Measurements from ENCODE around the gene TNK1.
"Not testable (repeated sequence)": the region's sequence is repeated elsewhere in the genome, so short reads cannot be mapped to it uniquely, and the experiment has no call there.

TNK1 gene

DNA sequence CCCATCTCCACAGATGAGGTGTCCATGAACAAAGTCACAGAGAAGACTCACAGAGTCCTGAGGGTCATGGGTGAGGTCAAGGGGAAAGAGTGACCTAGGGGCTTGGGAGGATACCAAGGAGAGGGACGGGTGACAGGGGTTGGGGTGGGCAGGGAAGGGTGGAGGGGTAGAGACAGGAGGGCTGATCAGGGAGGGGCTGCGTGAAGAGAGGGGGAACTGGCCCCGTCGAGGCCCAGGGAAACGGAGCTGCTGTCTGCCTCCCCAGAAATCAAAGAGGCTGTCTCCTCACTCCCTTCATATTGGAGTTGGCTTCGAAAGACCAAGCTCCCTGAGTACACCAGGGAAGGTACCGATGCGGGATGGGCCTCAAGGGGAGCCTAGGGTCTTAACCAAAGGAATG is 25.3 kb upstream of the TNK1 start:
- no peak for DNase-seq

DNA sequence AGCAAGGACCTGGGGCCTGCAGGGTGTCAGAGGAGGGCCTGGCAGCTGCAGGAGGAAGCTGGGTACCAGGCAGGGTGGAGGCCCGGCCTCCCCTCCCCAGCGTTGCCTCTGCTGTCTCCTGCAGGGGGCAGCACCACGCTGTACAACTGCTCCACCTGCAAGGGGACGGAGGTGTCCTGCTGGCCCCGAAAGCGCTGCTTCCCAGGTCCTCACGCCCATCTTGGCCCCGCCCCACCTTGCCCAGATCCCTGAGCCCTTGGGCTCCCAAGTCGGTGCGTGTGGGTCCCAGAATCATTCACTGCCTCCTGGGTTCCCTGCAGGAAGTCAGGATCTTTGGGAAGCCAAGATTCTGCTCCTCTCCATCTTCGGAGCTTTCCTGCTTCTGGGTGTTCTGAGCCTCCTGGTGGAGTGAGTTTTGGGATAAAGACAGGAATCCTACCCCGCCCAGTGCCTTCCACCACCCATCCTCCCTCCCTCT is 24.8 kb upstream of the TNK1 start:
- peak; percentile 83 for DNase-seq

DNA sequence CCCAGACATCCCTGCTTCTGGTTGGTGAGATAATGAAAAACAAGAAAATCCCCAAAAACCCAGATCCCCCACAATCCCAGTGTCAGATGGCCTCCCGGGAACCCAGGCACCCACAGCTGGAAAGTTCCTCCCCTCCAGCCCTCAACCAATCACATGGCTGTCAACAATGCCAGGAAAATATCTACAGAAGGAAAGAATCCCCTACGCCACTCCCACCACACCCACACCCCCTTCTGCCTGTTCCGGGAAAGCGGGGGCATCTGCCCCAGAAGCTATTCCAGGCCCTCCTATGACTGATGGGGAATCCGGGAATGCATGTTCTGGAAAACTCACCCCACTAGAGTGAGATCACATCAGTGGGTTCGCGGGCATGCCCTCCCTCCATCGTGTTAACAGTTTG is 24.1 kb upstream of the TNK1 start:
- DNase-seq: no peak

DNA sequence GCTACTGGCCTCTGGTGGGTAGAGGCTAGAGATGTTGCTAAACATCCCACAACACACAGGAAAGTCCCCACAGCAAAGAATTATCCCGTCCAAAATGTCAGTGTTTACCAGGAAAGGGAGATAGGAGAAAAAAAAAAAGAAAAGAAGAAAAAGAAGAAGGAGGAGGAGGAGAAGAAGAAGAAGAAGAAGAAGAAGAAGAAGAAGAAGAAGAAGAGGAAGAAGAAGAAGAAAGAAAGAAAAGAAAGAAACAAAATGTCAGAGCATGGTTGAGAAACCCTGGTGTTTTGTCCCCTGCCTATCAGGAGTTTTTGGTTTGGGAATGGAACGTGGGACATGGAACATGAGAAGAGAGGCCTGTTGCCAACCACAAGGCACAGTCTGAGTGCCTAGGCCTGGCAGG is 23.5 kb upstream of the TNK1 start:
- no peak for DNase-seq

DNA sequence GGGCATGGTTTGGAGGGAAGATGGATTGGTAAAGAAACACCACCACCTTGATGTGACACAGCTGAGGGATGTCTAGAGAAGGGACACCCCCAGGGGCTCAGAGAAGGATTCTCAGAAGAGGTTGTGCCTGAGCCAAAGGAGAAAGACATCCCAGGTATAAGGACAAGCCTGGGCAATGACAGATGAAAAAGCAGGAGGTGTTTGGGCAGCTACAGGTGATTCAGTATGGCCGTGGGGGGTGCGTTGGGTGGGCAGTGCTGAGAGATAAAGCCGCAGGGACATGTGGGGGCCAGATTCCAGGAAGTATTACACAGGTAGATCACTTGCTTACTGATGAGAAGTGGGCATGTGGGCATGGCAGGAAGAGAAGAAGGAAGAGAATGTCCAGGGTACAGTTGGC is 19.0 kb upstream of the TNK1 start:
- no peak for DNase-seq

DNA sequence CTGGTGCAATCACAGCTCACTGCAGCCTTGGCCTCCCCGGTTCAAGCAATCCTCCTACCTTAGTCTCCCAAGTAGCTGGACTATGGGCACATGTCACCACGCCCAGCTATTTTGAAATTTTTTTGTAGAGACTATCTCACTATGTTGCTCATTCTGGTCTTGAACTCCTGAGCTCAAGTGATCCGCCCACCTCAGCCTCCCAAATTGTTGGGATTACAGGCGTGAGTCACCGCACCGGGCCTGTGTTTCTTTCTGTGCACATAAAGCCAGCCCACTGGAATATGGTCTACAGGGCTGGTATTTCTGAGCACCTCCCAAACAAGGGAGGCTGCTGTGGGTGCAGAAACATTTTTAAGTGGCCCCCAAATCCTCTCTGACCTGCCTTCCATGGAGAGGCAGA is 17.6 kb upstream of the TNK1 start:
- no peak for DNase-seq

DNA sequence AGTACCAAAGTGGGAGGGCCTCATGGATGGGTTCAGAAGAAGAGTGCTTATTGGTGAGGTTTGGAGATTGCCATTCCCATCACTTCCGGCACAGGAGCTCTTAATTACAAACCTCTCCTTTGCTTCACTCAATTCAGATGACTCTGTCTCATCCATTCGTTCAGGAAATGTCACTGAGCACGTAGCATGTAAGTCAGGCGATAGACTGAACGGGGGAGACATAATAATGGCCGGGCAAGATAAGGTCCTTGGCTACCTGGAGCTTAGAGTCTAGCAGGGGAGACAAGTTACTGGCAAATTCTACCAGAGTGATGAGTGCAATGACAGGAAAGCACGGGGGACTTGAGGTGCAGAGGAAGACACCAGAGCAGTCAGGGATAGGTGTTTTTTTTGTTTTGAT is 14.9 kb upstream of the TNK1 start:
- DNase-seq: not testable (repeated sequence)

DNA sequence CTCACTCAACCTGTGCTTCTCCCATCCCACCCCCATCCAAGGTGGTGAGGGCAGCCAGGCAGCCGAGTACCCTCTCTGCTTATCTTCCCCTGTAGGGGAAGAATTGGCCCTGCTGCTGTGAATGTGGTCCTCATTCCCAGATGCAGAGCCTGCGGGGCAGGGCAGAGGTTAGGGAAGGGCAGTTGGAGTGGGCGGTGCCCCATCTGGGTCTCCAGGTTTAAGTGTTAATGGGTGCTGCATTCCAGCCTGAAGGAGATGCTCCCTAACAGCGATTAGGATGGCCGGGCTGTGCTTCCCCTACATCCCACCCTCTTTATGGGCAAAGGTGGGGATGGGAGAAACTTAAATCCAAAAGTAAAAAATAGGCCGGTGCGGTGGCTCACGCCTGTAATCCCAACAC is 13.8 kb upstream of the TNK1 start:
- no peak for DNase-seq

DNA sequence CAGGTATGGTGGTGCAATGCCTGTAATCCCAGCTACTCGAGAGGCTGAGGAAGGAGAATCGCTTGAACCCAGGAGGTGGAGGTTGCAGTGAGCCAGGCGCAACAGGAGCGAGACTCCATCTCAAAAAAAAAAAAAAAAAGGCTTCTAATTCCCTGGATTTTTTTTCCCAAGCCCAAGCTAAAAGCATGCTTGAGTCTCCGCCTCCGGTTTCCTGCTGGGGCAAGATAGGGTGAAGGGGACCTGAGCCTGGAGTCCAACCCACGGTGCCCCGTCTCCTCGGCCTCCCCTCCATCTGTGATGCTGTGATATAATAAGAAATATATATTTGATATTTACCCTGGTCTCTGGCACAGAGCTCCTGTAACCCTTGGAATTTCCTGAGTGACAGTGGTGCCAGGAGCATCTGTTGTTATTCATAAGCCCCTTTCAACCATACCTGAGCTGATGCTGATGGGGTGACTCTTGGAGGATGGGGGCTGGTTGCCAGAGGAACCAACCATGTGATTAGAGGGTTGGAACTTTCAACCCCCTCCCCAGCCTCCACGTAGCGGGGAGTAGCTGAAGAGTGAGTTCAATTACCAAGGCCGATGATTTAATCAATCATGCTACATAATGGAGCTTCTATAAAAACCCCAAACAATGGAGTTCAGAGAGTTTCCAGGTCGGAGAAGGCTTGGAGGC is 12.8 kb upstream of the TNK1 start:
- no peak for DNase-seq

DNA sequence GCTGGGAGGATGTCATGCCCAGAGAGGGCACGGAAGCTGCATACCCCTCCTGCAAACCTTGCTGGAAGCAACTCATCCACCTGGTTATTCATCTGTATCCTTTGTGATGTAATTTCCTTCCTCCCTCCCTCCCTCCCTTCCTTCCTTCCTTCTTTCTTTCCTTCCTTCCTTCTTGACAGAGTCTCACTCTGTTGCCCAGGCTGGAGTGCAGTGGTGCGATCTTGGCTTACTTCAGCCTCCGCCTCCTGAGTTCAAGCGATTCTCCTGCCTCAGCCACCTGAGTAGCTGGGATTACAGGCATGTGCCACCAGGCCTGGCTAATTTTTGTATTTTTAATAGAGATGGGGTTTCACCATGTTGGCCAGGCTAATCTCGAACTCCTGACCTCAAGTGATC is 12.3 kb upstream of the TNK1 start:
- DNase-seq: not testable (repeated sequence)

DNA sequence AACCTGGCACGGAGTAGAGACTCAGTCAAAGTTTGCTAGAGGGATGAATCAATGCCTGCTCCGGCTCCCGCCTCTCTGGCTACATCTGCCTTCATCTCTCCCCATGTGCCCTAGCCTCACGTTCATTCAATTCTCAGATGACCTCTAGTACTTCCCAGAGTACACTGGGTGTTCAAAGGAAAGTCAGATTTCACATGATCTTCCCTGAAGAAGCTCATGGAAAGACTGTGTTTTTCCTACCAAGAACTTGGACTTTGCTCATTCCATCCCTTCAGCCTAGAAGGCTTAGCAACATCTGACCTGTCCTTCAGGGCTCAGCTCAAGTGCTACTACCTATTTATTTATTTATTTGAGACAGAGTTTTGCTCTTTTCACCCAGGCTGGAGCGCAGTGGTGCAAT is 11.1 kb upstream of the TNK1 start:
- no peak for DNase-seq

DNA sequence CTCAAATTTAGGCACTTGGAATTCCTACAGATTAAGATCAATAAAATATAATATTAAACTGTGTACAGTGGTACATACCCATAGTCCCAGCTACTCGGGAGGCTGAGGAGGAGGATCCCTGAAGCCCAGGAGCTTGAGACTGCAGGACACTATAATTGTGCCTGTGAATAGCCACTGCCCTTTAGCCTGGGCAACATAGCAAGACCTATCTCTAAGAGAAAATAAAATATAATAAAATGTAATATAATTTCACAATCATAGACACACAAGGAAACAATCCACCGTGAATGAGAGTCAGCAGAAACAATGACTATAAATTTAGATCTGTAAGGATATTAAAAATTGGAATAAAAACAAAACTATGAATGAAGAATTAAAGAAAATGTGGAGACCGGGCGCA is 10.0 kb upstream of the TNK1 start:
- no peak for DNase-seq

DNA sequence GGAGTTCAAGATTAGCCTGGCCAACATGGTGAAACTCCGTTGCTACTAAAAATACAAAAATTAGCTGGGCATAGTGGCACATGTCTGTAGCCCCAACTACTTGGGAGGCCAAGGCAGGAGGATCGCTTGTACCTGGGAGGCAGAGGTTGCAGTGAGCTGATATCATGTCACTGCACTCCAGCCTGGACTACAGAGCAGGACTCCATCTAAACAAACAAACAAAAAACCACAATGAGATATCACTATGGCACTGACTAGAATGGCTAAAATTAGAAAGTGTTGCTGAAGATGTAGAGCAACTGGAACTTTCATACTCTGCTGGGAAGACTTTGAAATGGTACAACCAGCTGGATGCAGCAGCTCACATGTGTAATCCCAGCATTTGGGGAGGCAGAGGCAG is 6.5 kb upstream of the TNK1 start:
- no peak for DNase-seq

DNA sequence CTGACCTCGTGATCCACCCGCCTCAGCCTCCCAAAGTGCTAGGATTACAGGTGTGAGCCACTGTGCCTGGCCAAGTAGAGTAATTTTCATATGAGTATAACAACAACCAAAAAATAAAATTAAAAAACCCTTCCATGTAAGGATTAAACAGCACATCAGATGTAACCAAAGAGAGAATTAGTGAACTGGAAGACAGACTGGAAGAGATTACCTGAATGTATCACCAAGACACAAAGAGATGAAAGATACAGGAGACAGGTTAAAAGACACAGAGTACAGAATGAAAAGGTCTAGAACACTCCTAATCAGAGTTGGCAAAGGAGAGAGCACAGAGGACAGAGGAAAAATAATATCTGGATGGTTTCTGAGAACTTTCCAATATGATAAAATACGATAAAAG is 1.8 kb upstream of the TNK1 start:
- no peak for DNase-seq

DNA sequence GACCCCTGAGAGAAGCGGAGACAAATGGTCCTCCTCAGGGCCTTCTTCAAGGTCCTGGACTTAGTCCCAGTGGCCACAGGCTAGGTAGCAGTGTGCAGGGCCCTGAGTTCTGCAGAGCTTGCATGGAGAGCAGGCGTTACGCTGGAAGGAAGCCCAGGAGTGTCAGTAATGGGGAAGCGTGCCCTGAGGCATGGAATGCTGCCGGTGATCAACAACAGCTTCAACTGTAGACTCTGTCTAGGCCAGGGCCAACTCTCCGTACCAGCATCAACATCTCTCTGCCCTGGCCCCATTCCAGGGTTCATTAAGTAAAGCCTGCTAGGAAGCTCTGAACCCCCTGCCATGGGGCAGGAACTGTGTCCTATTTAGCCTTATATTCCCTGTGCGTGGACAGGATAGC is 568 bp upstream of the TNK1 start:
- DNase-seq: peak; percentile 90

DNA sequence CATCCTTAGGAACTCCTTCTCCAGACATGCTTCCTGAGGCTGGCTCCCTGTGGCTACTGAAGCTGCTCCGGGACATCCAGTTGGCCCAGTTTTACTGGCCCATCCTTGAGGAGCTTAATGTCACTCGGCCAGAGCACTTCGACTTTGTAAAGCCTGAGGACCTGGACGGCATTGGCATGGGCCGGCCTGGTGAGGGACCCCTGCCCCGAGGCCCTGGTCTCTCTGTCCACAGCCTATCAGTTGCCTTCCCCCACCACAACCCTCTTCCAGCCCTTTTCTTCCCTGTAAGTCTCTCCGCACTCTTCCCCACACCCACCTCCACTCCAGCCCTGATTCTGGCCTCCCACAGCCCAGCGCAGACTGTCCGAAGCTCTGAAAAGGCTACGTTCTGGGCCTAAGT is 2.0 kb downstream of the TNK1 start:
- DNase-seq: no peak

DNA sequence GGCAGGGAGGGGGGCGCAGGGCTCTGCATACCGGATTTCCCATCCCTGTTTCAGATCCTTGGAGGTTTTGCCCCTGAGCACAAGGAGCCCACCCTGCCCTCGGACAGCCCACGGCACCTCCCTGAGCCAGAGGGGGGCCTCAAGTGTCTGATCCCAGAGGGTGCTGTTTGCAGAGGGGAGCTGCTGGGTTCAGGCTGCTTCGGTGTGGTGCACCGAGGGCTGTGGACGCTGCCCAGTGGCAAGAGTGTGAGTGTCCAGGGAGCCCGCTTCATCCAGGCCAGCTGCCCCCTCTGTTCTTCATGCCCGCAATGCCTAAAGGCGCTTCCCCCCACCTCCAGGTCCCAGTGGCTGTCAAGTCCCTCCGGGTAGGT is 2.5 kb downstream of the TNK1 start:
- DNase-seq: no peak

DNA sequence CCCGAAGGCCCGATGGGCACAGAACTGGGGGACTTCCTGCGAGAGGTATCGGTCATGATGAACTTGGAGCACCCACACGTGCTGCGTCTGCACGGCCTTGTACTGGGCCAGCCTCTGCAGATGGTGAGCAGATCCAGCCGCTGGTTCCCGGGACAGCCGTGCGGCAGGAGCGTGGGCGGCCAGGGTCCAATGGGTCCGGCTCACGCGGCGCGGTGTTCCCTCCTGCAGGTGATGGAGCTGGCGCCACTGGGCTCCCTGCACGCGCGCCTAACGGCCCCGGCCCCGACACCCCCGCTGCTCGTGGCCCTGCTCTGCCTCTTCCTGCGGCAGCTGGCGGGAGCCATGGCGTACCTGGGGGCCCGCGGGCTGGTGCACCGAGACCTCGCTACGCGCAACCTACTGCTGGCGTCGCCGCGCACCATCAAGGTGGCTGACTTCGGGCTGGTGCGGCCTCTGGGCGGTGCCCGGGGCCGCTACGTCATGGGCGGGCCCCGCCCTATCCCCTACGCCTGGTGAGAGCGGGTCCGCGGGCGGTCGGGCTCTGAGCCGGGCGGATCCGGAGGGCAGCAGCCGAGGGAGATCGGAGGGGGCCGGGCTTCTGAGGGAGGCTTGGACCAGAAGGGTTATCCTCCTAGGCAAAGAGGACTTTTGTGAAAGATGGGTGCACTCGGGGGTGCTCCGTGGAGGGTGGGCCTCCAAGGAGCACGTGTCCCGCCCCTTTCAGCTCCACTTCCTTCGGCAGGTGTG is 3.0 kb downstream of the TNK1 start:
- DNase-seq: no peak

DNA sequence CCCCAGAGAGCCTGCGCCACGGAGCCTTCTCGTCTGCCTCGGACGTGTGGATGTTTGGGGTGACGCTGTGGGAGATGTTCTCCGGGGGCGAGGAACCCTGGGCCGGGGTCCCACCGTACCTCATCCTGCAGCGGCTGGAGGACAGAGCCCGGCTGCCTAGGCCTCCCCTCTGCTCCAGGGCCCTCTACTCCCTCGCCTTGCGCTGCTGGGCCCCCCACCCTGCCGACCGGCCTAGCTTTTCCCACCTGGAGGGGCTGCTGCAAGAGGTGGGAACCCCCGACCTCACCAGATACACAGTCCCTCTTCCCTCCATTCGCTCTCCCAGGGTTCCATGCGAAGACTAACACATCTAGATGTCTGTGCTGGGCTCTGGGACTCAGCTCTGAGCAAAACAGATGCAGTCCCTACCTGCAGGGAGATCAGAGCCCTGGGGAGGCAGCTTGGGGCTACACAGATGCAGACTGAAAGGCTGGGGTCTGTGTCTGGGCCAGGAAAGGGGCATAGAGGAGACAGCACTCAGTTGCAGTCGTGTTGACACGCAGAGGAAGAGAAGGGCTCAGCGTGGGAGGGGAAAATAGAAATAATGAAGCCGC is 3.7 kb downstream of the TNK1 start:
- DNase-seq: no peak

DNA sequence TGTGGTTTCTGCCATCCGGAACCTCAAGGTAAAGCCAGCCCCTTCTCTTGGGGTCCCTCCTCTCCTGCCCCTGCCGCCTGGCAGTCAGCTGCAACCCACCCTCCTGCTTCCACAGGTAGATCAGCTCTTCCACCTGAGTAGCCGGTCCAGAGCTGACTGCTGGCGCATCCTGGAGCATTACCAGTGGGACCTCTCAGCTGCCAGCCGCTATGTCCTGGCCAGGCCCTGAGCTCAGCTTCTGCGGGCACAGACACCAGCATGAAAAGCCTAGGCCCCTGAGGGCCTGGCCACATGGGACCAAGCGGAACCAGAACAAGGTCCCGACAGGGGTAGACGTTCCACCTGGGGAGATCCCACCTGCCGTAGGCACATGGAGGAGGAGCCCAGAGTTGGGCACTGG is 8.0 kb downstream of the TNK1 start:
- no peak for DNase-seq

DNA sequence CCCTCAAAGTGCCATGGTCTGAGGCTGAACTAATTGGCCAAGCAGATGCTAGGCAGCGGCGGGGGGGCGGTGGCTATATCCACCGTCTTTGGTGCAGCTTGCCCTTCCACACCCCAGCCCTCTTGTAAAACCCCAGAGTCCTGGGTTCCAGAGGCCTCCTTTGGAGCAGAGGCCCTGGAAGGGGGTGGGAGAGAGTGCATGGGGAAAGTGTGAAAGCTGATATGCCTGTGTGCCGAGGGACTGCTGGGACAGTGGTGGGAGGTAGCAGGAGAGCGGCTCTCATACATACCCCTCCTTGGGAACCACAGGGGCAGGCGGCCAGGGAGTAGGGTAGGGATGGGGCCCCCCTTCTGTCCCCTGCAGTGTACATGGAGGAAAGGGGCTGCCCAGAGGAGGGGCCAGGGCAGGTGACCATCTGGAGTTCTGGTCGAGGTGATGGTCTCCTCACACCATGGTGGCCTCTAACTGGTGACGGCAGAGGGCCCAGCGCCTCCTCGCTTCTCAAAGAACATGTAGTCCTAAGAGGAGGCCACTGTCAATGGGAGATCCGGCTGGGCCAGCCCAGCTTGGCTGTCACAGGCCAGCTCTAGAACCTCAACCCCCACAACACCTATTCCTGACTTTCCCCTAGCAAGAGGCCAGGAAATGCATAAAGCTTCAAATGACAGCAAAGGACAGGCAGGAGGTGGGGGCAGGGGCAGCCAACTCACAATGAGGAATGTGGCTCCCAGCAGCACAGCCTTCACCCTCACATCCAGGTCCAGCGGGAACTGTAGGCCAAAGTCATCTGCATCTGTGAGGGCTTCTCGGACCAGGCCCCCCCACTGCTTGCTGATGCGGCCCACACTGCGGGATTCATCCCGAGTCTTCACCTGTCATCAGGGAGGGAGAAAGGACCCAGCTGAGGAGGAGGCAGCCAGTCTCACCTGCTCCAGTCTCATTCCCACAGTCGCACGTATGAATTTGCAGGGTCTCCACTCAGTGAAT is 9.3 kb downstream of the TNK1 start:
- no peak for DNase-seq

DNA sequence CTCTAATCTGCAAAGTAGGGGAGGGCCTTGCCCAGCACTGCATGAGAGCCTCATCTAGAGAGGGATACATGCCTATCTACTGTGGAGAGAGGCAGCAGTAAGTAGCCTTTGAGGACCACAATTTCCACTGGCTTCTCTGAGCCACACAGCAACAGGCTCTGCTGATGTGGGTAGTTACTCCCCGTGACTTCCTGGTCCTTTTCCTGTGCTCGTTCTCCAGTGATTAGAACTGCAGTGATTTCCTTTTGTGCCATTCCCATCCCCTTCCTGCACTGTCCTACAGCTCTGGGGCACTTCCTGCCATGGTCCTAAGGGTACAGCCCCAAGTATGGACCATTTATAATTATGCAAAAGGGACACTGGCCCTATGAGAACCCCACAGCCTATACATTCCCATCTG is 10.4 kb downstream of the TNK1 start:
- DNase-seq: no peak
